GM18861 (cell line): ENCODE data around the gene ZNF14.
"Not testable (repeated sequence)": the region's sequence is repeated elsewhere in the genome, so short reads cannot be mapped to it uniquely, and the experiment has no call there.

ENCODE experiments used
- ATAC-seq: cut with Tn5 transposase; IDR thresholded peaks from one replicate; pipeline ENCODE4 v1.9.1; 2021; ENCODE audit not compliant: unreplicated experiment

ZNF14 gene

DNA sequence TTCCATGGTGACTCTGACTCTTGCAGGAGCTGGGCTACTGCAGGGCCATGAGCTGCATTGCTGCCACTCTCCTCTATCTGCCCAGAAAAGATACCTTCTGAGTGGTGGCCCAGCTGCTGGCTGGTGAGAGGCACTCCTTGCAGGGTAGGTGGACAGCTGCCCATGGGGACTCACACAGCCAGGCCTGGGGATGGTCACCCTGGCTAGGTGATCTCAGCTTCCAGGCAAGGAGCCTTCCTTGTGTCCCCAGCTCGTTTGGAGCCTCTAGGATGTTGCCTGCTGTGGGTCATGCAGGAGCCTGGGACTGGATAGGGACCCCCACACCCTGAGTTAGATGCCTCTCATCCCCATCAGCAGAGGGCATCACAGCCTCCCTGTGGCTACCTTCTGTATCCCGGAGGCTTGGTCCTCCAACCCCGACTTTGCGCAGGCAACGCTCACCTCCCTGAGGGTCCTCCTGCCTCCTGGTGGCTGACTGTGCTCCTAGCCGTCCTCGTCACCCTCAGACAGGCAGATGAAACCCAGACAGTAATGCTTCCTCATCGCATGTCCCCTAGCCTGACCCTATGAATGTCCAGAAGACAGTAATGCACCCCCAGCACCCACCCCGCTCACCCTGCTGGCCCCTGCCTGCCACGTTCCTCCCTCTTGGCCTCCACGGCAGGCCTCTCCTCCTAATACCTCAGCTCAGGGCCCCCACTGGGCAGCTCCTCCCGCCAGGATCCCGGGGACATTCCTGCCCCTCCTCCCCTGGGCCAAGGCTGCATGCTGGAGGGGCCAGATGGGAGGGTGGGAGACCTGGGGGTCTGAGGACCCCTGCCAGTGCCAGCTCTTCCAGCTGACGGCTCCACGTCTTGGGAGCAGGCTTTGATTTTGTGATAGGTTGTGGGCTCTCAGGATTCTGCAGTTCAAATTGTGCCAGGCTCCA, 13.6 kb upstream of the ZNF14 start:
- no peak for ATAC-seq

- ATAC-seq: no peak
Measured at GRCh38 chr19:19745496-19746285, 12.8 kb upstream of the ZNF14 start.

DNA sequence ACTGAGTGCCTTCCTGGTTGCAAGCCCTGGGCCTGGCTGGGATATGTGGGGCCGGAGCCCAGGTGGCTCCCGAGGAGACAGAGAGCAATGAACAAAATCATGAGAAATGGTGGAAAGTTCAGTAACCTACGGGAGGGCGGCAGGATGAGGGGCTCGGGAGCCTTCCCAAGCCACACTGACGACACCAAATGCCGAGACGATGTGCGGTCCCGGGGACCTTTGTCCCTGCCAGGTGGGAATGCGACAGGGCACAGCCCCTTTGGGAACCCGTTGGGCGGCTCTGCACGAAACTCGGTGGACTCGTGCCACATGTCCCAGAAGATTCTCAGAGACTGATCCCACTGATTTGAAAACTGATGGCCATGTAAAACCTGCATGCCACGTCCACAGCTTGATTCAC, 11.7 kb upstream of the ZNF14 start:
- ATAC-seq: no peak

DNA sequence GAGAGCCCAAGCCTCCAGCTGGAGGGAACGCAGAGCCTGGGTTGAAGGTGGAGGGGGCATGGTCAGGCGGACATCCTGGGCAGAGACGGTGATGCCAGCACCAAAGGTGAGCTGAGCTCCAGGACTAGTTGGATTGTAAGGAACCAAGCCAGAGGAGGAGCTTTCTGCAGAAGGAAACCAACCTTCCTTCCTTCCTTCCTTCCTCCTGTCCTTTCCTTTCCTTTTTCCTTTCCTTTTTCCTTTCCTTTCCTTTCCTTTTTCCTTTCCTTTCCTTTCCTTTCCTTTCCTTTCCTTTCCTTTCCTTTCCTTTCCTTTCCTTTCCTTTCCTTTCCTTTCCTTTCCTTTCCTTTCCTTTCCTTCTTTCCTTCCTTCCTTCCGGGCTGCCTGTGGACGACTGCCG, 11.0 kb upstream of the ZNF14 start:
- ATAC-seq: not testable (repeated sequence)

GRCh38 chr19:19743176-19743575, 10.3 kb upstream of the ZNF14 start:
- no peak for ATAC-seq

GRCh38 chr19:19742773-19743172, 9.9 kb upstream of the ZNF14 start:
- no peak for ATAC-seq

DNA sequence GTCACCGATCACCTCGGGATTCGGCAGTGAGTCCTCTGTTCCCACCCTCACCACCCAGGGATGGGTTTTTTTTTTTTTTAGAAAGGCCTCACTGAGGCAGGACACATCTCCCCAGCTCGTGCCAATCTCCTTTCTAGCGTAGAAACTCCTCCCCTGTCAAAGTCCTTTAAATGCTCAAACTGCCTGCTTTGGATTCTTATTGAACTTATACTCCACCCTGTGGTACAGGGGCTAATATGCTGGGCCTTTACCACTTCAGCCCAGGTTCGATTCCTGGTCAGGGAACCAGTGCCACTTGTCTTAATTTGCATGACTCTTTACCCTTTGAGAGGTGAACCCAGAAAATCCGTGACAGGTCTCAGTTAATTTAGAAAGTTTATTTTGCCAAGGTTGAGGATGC, 8.3 kb upstream of the ZNF14 start:
- no peak for ATAC-seq

DNA sequence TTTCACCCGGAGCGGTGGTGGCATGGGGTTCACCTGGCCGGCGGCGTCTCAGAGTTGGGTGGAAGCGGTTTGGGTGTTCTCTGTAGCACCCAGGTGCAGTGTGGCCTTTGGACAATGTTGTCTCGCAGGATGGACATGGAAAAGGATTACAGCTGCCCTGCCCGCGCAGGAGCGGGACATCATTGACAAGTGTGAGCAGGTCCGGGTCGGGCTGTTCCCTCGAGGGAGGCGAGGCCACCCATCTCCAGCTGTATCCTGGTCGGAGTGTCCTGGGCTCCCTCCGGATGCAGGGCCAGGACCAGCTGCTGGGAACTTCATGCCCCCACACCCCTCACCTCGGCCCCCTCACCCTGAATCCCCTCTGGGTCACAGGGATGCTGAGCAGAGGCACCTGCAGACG, 7.8 kb upstream of the ZNF14 start:
- no peak for ATAC-seq

- ATAC-seq: no peak
Measured at GRCh38 chr19:19738564-19738963, 5.7 kb upstream of the ZNF14 start.

GRCh38 chr19:19737559-19738332, 4.8 kb upstream of the ZNF14 start:
- ATAC-seq: no peak

DNA sequence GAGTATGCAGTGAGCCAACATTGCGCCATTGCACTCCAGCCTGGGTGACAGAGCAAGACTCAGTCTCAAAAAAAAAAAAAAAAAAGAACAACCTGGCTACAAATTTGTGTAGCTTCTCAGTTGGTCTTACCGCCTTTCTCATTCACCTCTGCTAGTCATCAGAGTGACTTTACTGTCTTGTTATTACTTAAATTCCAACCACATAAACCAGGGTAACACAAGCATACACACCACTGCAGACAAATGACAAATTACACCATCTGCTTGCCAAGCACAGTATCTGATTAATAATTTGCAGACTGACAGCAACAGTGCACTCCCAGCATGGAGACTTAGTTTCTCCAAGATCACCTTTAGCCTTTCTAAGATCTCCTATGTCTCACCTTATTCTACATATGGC, 11.0 kb downstream of the ZNF14 start:
- no peak for ATAC-seq

- no peak for ATAC-seq
Measured at GRCh38 chr19:19719798-19720197, 13.1 kb downstream of the ZNF14 start.

GRCh38 chr19:19711934-19712828, 20.7 kb downstream of the ZNF14 start:
- no peak for ATAC-seq

GRCh38 chr19:19711306-19711933, 21.5 kb downstream of the ZNF14 start:
- ATAC-seq: no peak

GRCh38 chr19:19710506-19710905, 22.4 kb downstream of the ZNF14 start:
- no peak for ATAC-seq

DNA sequence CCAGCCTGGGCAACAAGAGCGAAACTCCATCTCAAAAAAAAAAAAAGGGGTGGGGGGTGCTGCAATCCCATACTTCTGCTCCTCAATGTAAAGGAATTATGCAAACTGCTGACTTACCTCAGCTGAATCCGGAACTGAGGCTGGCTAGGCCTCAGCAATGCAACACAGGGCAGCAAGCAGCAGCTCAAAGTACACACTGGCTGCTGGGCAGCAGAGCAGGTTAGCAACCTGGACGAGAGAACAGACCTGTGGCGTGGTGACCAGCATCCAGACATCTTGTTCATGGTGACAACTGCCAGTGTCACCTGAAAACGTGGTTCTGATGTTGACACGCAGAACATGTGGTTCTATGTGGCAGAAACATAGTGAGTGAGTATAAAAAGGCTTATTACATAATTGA, 28.1 kb downstream of the ZNF14 start:
- ATAC-seq: no peak

DNA sequence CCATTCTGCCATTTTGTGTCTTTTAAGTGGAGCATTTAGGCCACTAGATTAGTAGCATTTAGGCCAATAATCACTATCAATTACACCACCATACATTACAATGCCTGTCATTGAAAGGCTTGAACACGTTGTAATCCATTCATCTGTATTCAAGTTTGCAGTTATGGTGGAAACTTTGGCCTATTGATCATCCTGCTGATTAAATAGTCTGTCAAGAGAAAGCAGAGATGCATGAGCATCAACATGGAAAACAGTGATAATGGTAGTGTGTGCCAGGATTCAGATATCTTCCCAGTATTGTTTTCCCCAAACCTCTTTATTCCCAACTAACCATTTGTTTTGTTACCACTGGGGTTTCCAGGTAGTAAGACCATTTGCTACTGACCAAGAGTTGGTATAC, 32.4 kb downstream of the ZNF14 start:
- not testable (repeated sequence) for ATAC-seq

DNA sequence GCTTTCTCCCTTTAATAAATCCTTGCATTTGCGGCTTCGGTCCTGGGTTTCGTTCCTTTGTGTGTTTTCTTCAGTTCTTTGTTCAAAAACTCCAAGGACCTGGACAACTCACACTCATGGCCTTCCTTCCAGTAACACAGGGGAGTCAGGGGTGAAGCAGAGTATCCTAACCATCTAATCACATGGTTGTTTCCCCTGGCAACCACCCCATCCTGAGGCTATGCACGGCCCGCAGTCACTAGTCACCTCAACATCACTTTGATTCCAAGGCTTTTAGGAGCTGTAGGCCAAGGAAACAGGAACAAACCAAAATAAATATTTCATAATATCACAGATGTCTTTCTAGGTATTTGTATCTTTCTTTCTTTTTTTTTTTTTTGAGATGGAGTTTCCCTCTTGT, 35.3 kb downstream of the ZNF14 start:
- ATAC-seq: no peak

DNA sequence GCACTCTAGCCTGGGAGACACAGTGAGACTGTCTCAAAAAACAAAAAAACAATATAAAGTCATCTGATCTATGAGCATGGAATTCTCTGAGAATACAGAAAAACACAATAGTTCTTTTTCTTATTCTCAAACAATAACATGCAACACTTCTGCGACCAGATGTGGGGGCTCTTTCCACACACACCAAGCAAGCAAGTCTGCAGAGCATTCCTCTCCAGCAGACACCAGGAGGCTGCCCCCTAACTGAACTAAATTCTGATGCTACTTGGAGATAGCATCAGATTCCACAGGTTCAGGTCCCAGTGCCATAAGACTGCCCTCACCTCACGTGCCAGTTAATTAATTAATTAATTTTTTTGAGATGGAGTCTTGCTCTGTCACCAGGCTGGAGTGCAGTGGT, 36.5 kb downstream of the ZNF14 start:
- ATAC-seq: no peak

DNA sequence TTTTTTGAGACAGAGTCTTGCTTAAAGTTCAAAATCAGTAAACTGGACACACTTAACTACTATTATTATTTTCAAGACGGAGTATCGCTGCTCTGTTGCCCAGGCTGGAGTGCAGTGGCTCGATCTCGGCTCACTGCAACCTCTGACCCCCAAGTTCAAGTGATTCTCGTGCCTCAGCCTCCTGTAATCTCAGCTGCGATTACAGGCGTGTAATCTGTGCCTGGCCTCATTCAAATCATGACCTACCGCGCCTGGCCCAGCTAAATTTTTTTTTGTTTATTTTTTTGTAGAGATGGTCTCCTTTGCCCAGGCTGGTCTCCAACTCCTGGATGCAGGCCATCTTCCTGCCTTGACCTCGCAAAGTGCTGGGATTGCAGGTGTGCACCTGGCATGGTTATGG, 41.2 kb downstream of the ZNF14 start:
- ATAC-seq: no peak
